Nephron progenitor cell (in vitro differentiated cells): ENCODE results near the gene SLC22A31.

Source experiments
- DNase-seq: peaks from one replicate; pipeline ENCODE4 v3.0.0; 2021
- H3K27ac Mint-ChIP-seq: 2 replicates; pipeline ENCODE4 v1.8.0; 2021; ENCODE audit warnings: mild to moderate bottlenecking, moderate library complexity, mixed read lengths
- H3K27me3 Mint-ChIP-seq: 2 replicates; pipeline ENCODE4 v1.8.0; 2021; ENCODE audit warnings: mild to moderate bottlenecking, low read depth, mixed read lengths; ENCODE audit not compliant: poor library complexity
- H3K36me3 Mint-ChIP-seq: 2 replicates; pipeline ENCODE4 v1.8.0; 2021; ENCODE audit warnings: low read depth, mixed read lengths
- H3K4me1 Mint-ChIP-seq: 2 replicates; pipeline ENCODE4 v1.8.0; 2021; ENCODE audit warnings: mixed read lengths
- H3K4me3 Mint-ChIP-seq: 2 replicates; pipeline ENCODE4 v1.8.0; 2021; ENCODE audit warnings: mild to moderate bottlenecking, moderate library complexity, mixed read lengths
- H3K9me3 Mint-ChIP-seq: 2 replicates; pipeline ENCODE4 v1.8.0; 2021; ENCODE audit warnings: mild to moderate bottlenecking, moderate library complexity, mixed read lengths
- CTCF ChIP-seq: fragments of 200-600 bp; sonication (generic); IDR thresholded peaks from 2 replicates; pipeline ENCODE4 v1.5.0; 2021; ENCODE audit warnings: antibody characterized with exemption

Gene SLC22A31

GRCh38 chr16:89153848-89154271, 46.5 kb downstream of the SLC22A31 start:
- DNase-seq: no peak

GRCh38 chr16:89152831-89153700, 47.3 kb downstream of the SLC22A31 start:
- H3K9me3 Mint-ChIP-seq: peaks cover 11% of the 10 kb centered on the region
- no peak for TF ChIP-seq CTCF
- H3K4me3 Mint-ChIP-seq: no peak overlapping the region
- peaks cover 13% of the 10 kb centered on the region for H3K4me1 Mint-ChIP-seq
- H3K36me3 Mint-ChIP-seq: peaks cover 37% of the 10 kb centered on the region
- no peaks in the 10 kb centered on the region for H3K27me3 Mint-ChIP-seq
- DNase-seq: no peak
- H3K27ac Mint-ChIP-seq: no peak overlapping the region

More at GRCh38 chr16:89153848-89154271, 46.5 kb downstream of the SLC22A31 start:
- Mint-ChIP-seq H3K36me3 (peaks cover 29% of the 10 kb centered on the region), H3K4me1 (peaks cover 13% of the 10 kb centered on the region), H3K4me3 (no peak overlapping the region), H3K9me3 (peaks cover 7% of the 10 kb centered on the region), H3K27me3 (peaks cover 5% of the 10 kb centered on the region), H3K27ac (no peak overlapping the region)
- no peak for TF ChIP-seq CTCF

- peaks cover 11% of the 10 kb centered on the region for H3K9me3 Mint-ChIP-seq
- H3K4me1 Mint-ChIP-seq: peaks cover 10% of the 10 kb centered on the region
- H3K27me3 Mint-ChIP-seq: peaks cover 2% of the 10 kb centered on the region
- no peak for DNase-seq
- H3K27ac Mint-ChIP-seq: no peak overlapping the region
- H3K36me3 Mint-ChIP-seq: peaks cover 54% of the 10 kb centered on the region
- H3K4me3 Mint-ChIP-seq: no peak overlapping the region
- TF ChIP-seq CTCF: no peak
These were observed 49.4 kb downstream of the SLC22A31 start for GRCh38 chr16:89150981-89151380.

- Mint-ChIP-seq H3K27me3 (peaks cover 2% of the 10 kb centered on the region), H3K4me1 (peaks cover 3% of the 10 kb centered on the region), H3K4me3 (no peak overlapping the region), H3K9me3 (peaks cover 11% of the 10 kb centered on the region), H3K27ac (peak overlapping the region; percentile 81), H3K36me3 (peaks cover 58% of the 10 kb centered on the region)
- no peak for TF ChIP-seq CTCF
- no peak for DNase-seq
These were observed 50.1 kb downstream of the SLC22A31 start for GRCh38 chr16:89150090-89150835.

GRCh38 chr16:89149386-89149785, 51.0 kb downstream of the SLC22A31 start:
- H3K4me3 Mint-ChIP-seq: no peak overlapping the region
- peaks cover 11% of the 10 kb centered on the region for H3K9me3 Mint-ChIP-seq
- peaks cover 2% of the 10 kb centered on the region for H3K27me3 Mint-ChIP-seq
- DNase-seq: no peak
- peaks cover 58% of the 10 kb centered on the region for H3K36me3 Mint-ChIP-seq
- no peak overlapping the region for H3K27ac Mint-ChIP-seq
- H3K4me1 Mint-ChIP-seq: no peaks in the 10 kb centered on the region
- no peak for TF ChIP-seq CTCF
